Activated CD4-positive, alpha-beta memory T cell treated with anti-CD3 and anti-CD28 coated beads for 36 hours (primary cell): ENCODE measurements around the gene KIFAP3. TPM values are rescaled to one million over a fixed set of nuclear protein-coding genes. Genes with fewer than 3 reads are reported as not detected.
"Not testable (repeated sequence)": the region's sequence is repeated elsewhere in the genome, so short reads cannot be mapped to it uniquely, and the experiment has no call there.

Experiments used
- CTCF ChIA-PET: fragments of 350-600 bp; sonication (Branson Sonifier 250); formaldehyde crosslinking; loops from one replicate; lab custom pipeline; 2021; ENCODE audit warnings: antibody characterized with exemption, inconsistent platforms; lab: Charles Lee
- POLR2A ChIA-PET: fragments of 350-600 bp; sonication (Branson Sonifier 250); formaldehyde crosslinking; loops from one replicate; lab custom pipeline; 2021; ENCODE audit warnings: antibody characterized with exemption; lab: Charles Lee
- DNase-seq: peaks from one replicate; pipeline ENCODE4 v3.0.0-alpha.2; 2020
- H3K27ac Mint-ChIP-seq: one replicate; pipeline ENCODE4 v1.8.0; 2021; ENCODE audit warnings: mixed read lengths
- H3K27me3 Mint-ChIP-seq: one replicate; pipeline ENCODE4 v1.8.0; 2021; ENCODE audit warnings: mixed read lengths
- H3K36me3 Mint-ChIP-seq: one replicate; pipeline ENCODE4 v1.8.0; 2021; ENCODE audit warnings: mixed read lengths
- H3K4me1 Mint-ChIP-seq: one replicate; pipeline ENCODE4 v1.8.0; 2021; ENCODE audit warnings: low read depth, mixed read lengths
- H3K4me3 Mint-ChIP-seq: one replicate; pipeline ENCODE4 v1.8.0; 2021; ENCODE audit warnings: mild to moderate bottlenecking, mixed read lengths
- H3K9me3 Mint-ChIP-seq: one replicate; pipeline ENCODE4 v1.8.0; 2021; ENCODE audit warnings: mixed read lengths
- intact Hi-C: fragments of 100-400 bp; cut with micrococcal nuclease; formaldehyde crosslinking; loops from one replicate; pipeline ENCODE4 v1.15.1; 2023
- total RNA-seq, 2 experiments: library from RNA; stranded (reverse); gene quantifications; one replicate each; pipeline ENCODE4 v1.2.3, GENCODE V29; 2021

Gene KIFAP3
- total RNA-seq, 2 experiments from 2014 or later: 15.6 to 15.7 TPM

DNA sequence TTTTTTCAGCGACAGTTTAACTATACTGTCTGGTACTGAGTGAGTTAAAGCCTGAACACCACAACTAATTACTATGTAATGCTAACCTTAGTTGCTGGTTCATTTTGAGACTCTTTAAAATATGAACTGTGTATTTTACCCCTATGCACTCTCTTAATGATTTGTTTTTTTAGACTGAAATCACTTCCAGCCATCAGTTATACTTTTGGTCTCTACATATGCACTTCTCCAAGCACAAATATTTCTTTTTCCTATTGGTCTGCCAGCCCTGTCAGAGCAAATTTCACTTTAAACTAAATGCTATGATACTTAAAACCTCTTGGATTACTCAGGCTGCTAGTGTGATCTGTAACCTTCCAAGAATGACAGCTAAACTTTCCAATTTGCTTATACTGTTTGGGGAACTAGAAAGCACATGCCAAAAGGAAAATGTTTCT, 142.7 kb downstream of the KIFAP3 start:
- peaks cover 3% of the 10 kb centered on the region for H3K4me1 Mint-ChIP-seq
- ChIA-PET CTCF (no interaction called here), POLR2A (no interaction called here)
- H3K9me3 Mint-ChIP-seq: no peaks in the 10 kb centered on the region
- intact Hi-C loops: no loop called here
- no peaks in the 10 kb centered on the region for H3K27me3 Mint-ChIP-seq
- no peaks in the 10 kb centered on the region for H3K36me3 Mint-ChIP-seq
- H3K4me3 Mint-ChIP-seq: no peak overlapping the region
- H3K27ac Mint-ChIP-seq: no peak overlapping the region
- DNase-seq: no peak

- no peaks in the 10 kb centered on the region for H3K27me3 Mint-ChIP-seq
- CTCF ChIA-PET: interaction anchor here (1.0 to 1.8 kb wide), 10 partner anchors 9 to 1298 kb away, joined by 3 to 7 read pairs (median 4); partner anchors contain the start of gene GORAB
- no peaks in the 10 kb centered on the region for H3K9me3 Mint-ChIP-seq
- H3K4me1 Mint-ChIP-seq: peaks cover 7% of the 10 kb centered on the region
- intact Hi-C loops: loop anchor here (1.0 to 5.0 kb wide), 3 partner anchors 143 to 1000 kb away; partner anchors contain the start of gene KIFAP3
- DNase-seq: no peak
- POLR2A ChIA-PET: no interaction called here
- no peak overlapping the region for H3K4me3 Mint-ChIP-seq
- no peaks in the 10 kb centered on the region for H3K36me3 Mint-ChIP-seq
- H3K27ac Mint-ChIP-seq: no peak overlapping the region
Measured at GRCh38 chr1:169929210-169929526, 145.3 kb downstream of the KIFAP3 start.

DNA sequence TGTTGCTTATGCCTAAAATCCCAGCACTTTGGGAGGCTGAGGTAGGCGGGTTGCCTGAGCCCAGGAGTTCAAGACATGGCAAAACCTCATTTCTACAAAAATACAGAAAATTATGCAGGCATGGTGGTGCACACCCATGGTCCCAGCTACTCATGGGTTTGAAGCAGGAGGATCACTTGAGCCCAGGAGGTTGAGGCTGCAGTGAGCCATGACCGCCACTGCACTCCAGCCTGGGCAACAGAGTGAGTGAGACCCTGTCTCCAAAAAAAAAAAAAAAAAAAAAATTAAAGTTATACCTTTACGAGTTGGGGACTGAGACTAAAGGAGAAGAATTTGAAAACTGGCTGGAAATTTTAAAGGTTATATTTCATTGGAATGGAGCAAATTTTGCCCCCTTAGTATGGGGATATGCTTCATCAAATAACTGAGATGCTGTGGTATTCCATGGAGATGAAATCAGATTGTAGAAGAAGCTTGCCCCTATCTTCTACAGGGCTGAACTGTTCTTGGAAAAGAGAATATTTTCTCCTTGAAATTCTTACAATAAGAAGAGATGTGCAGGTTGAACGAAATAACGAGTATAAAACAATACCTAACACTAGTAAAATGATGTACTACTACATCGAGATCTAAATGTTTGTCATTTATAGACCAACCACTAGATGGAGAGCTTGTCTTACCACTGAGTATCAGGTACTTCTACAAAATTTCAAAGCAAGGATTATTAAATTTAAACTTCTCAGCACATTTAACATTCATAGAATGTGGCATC, 145.9 kb downstream of the KIFAP3 start:
- intact Hi-C loops: loop anchor here (1.0 to 5.0 kb wide), 3 partner anchors 144 to 1001 kb away; partner anchors contain the start of gene KIFAP3
- DNase-seq: no peak
- ChIA-PET POLR2A (no interaction called here), CTCF (interaction anchor here (0.5 to 1.8 kb wide), 13 partner anchors 9 to 1874 kb away, joined by 3 to 7 read pairs (median 4); partner anchors contain the start of gene GORAB)
- Mint-ChIP-seq H3K4me1 (peaks cover 7% of the 10 kb centered on the region), H3K27ac (no peak overlapping the region), H3K4me3 (no peak overlapping the region), H3K36me3 (no peaks in the 10 kb centered on the region), H3K27me3 (no peaks in the 10 kb centered on the region), H3K9me3 (no peaks in the 10 kb centered on the region)

GRCh38 chr1:169925505-169926482, 148.7 kb downstream of the KIFAP3 start:
- Mint-ChIP-seq H3K4me1 (peaks cover 7% of the 10 kb centered on the region), H3K4me3 (no peak overlapping the region), H3K27me3 (no peaks in the 10 kb centered on the region), H3K9me3 (no peaks in the 10 kb centered on the region), H3K27ac (no peak overlapping the region), H3K36me3 (no peaks in the 10 kb centered on the region)
- DNase-seq: no peak
- CTCF ChIA-PET: no interaction called here
- intact Hi-C loops: loop anchor here (5.0 kb wide), 2 partner anchors 147 to 532 kb away; partner anchors contain the start of gene KIFAP3
- POLR2A ChIA-PET: no interaction called here

DNA sequence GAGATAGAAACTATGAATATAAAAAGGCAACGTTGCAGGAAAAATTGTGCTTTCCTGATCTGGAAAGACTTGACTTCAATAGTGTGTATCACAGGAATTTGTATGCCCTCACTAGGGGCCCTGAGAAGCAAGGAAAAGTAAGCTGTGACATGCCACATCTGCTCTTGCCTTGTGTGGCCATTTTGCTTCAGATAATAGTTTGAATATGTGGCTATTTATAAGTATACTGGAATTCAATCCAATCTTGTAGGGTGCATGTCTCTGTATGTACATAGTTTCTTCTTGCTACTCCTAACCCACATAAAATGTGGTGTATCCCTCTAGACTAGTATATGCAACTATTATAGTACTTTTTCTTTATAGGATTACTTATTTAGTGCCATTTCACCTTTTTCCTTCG, 149.7 kb downstream of the KIFAP3 start:
- H3K4me1 Mint-ChIP-seq: peaks cover 7% of the 10 kb centered on the region
- intact Hi-C loops: loop anchor here (5.0 kb wide), 2 partner anchors 147 to 532 kb away; partner anchors contain the start of gene KIFAP3
- ChIA-PET POLR2A (no interaction called here), CTCF (no interaction called here)
- no peaks in the 10 kb centered on the region for H3K9me3 Mint-ChIP-seq
- no peak overlapping the region for H3K4me3 Mint-ChIP-seq
- no peaks in the 10 kb centered on the region for H3K27me3 Mint-ChIP-seq
- H3K27ac Mint-ChIP-seq: no peak overlapping the region
- no peak for DNase-seq
- no peaks in the 10 kb centered on the region for H3K36me3 Mint-ChIP-seq

DNA sequence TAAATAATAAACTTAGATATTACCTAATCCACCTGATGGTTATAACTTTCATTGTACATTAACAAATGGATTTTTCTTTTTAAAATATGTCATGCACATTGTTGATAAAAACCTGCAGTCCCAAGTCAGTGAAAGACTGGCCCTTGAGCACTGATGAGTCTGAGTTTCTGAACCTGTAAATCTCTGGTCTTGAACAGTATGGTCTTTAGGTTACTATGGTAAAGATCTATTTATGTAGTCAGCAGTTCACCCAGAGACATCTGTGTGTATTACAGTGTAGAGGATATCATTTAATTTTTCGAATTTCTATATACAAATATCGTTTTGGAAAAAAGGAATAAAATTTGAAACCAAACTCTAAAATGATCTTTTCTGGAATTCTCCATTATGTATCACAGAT, 150.4 kb downstream of the KIFAP3 start:
- Mint-ChIP-seq H3K36me3 (peaks cover under 1% of the 10 kb centered on the region), H3K9me3 (no peaks in the 10 kb centered on the region), H3K27me3 (no peaks in the 10 kb centered on the region), H3K4me1 (peaks cover 7% of the 10 kb centered on the region), H3K27ac (no peak overlapping the region), H3K4me3 (no peak overlapping the region)
- ChIA-PET POLR2A (no interaction called here), CTCF (no interaction called here)
- intact Hi-C loops: no loop called here
- DNase-seq: no peak

DNA sequence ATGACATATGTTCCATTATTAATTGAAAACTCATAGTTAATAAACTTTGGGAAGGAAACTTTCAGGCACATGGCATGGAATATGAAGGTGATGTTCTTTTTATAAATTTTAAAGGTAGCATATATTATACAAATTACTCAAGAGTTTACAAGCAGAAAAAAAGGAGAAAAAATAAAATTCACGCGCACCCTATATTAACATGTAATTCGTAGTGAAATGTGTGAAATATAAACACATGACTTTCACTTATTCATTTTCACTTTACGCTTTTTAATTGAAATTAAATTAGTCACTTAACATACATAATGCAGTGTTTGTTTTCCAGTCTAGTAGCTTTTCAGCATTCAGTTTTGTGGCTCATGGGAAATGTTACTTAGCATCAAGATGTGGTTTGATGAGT, 153.4 kb downstream of the KIFAP3 start:
- H3K27ac Mint-ChIP-seq: no peak overlapping the region
- H3K4me1 Mint-ChIP-seq: peaks cover 2% of the 10 kb centered on the region
- ChIA-PET POLR2A (no interaction called here), CTCF (interaction anchor here (0.6 kb wide), 1 partner anchor 1472 kb away, joined by 4 read pairs; no protein-coding TSS in a partner anchor)
- DNase-seq: no peak
- H3K4me3 Mint-ChIP-seq: no peak overlapping the region
- H3K9me3 Mint-ChIP-seq: no peaks in the 10 kb centered on the region
- H3K27me3 Mint-ChIP-seq: no peaks in the 10 kb centered on the region
- intact Hi-C loops: no loop called here
- peaks cover 4% of the 10 kb centered on the region for H3K36me3 Mint-ChIP-seq

DNA sequence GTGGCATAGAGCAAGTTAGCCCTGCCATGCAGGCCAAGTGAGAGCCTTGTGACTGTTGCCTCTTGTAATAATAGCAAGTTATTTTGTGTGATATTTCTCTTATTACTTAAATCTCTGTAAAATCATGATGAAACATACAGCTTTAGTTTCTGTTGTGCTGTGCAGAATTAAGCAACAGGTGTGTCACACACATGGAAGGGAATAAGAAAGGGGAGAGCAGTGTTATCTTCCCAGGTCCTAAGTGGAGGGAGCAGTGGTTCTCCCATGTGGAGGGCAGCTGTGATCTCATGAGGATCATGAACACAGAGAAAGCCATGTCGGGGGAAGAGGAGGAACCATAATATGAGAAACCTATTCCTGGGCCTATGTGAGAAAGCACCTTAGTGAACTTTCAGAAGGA, 155.6 kb downstream of the KIFAP3 start:
- no peaks in the 10 kb centered on the region for H3K27me3 Mint-ChIP-seq
- ChIA-PET POLR2A (interaction anchor here (0.5 to 1.4 kb wide), 2 partner anchors 25 to 30 kb away, joined by 3 read pairs; partner anchors contain the start of gene SCYL3), CTCF (interaction anchor here (0.7 kb wide), 1 partner anchor 26 kb away, joined by 3 read pairs; no protein-coding TSS in a partner anchor)
- peaks cover 13% of the 10 kb centered on the region for H3K4me1 Mint-ChIP-seq
- no peaks in the 10 kb centered on the region for H3K9me3 Mint-ChIP-seq
- no peak overlapping the region for H3K4me3 Mint-ChIP-seq
- DNase-seq: no peak
- H3K27ac Mint-ChIP-seq: no peak overlapping the region
- intact Hi-C loops: no loop called here
- H3K36me3 Mint-ChIP-seq: peaks cover 4% of the 10 kb centered on the region

GRCh38 chr1:169918220-169918619, 156.3 kb downstream of the KIFAP3 start:
- H3K27ac Mint-ChIP-seq, H3K9me3 Mint-ChIP-seq, H3K36me3 Mint-ChIP-seq, intact Hi-C loops, H3K27me3 Mint-ChIP-seq, POLR2A ChIA-PET, H3K4me3 Mint-ChIP-seq, DNase-seq: not testable (repeated sequence)
- H3K4me1 Mint-ChIP-seq: peaks cover 13% of the 10 kb centered on the region
- CTCF ChIA-PET: interaction anchor here (0.6 to 0.7 kb wide), 2 partner anchors 26 to 596 kb away, joined by 3 to 4 read pairs; no protein-coding TSS in a partner anchor

DNA sequence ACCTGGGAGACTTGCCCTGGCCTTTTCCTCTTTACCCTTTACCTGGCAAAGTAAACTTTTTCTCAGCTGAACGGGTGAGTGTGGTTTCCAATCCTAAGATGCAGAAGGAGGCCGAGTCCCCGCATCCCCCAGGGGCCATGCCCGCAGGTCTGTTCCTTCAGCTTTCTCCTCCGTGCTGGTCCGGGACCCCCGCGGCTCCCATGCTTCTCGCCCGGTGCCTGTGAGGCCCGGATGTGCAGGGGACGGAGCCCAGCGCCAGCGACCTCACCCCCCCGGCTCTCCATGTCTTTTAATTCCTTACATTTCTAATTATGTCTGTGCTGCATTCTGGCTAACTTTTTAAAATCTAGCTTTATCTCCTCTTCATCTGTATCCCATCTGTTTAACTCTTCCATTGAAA, 159.3 kb downstream of the KIFAP3 start:
- Mint-ChIP-seq H3K4me1 (peaks cover 14% of the 10 kb centered on the region), H3K27ac (no peak overlapping the region), H3K9me3 (peaks cover 4% of the 10 kb centered on the region)

GRCh38 chr1:169914531-169914930, 160.0 kb downstream of the KIFAP3 start:
- no peak for DNase-seq
- Mint-ChIP-seq H3K36me3 (peaks cover 4% of the 10 kb centered on the region), H3K27me3 (no peaks in the 10 kb centered on the region), H3K9me3 (peaks cover 4% of the 10 kb centered on the region), H3K4me3 (no peak overlapping the region), H3K27ac (no peak overlapping the region), H3K4me1 (peaks cover 14% of the 10 kb centered on the region)
- intact Hi-C loops: no loop called here
- ChIA-PET POLR2A (interaction anchor here (1.2 kb wide), 1 partner anchor 21 kb away, joined by 3 read pairs; the partner anchor contains the start of gene SCYL3), CTCF (no interaction called here)

More for the DNA sequence above, 159.3 kb downstream of the KIFAP3 start:
- Mint-ChIP-seq H3K4me3 (no peak overlapping the region), H3K36me3 (peaks cover 4% of the 10 kb centered on the region), H3K27me3 (no peaks in the 10 kb centered on the region)
- intact Hi-C loops: no loop called here
- no peak for DNase-seq
- ChIA-PET POLR2A (interaction anchor here (1.2 kb wide), 1 partner anchor 21 kb away, joined by 3 read pairs; the partner anchor contains the start of gene SCYL3), CTCF (no interaction called here)
